PFSK-1 (cell line): ENCODE results near the gene ABCC9.

Experiments used
- FOXP2 ChIP-seq: optimal IDR thresholded peaks from 2 replicates; pipeline ENCODE3; 2011; ENCODE audit warnings: borderline replicate concordance, control low read depth, inconsistent platforms; ENCODE audit not compliant: insufficient read depth; ENCODE audit errors: extremely low read length, extremely low read depth
- POLR2AphosphoS5 ChIP-seq: IDR thresholded peaks from 2 replicates; pipeline ENCODE4 v1.6.1; 2012; ENCODE audit warnings: low read depth, mild to moderate bottlenecking, control low read depth, low read length, moderate library complexity
- REST ChIP-seq, 2 experiments: IDR thresholded peaks; 2 replicates each; pipeline versions ENCODE4 v1.6.1 to v1.8.0; 2011 to 2012; ENCODE audit warnings: low read depth in 2 of 2, low read length in 2 of 2, control low read depth in 1 of 2, inconsistent platforms in 1 of 2, mild to moderate bottlenecking in 1 of 2, moderate library complexity in 1 of 2; ENCODE audit not compliant: insufficient read depth in 1 of 2
- SIN3A ChIP-seq: IDR thresholded peaks from 2 replicates; pipeline ENCODE4 v1.6.1; 2012; ENCODE audit warnings: mild to moderate bottlenecking, low read length, moderate library complexity, borderline replicate concordance; ENCODE audit not compliant: insufficient read depth
- TAF1 ChIP-seq: IDR thresholded peaks from 2 replicates; pipeline ENCODE4 v1.6.1; 2012; ENCODE audit warnings: low read length, control low read depth, borderline replicate concordance; ENCODE audit not compliant: insufficient read depth

ABCC9 gene

GRCh38 chr12:21814814-21815213 is 126.4 kb downstream of the ABCC9 start:
- TF ChIP-seq POLR2AphosphoS5: no peak
- no peak for TF ChIP-seq TAF1

- TF ChIP-seq TAF1 (no peak), FOXP2 (no peak), POLR2AphosphoS5 (no peak), SIN3A (no peak), REST (IDR thresholded peaks at IDR 0.05; ENCODE audit: insufficient read depth in 1 of 2, low read depth in 2 of 2, low read length in 2 of 2) (no peak)
Observed at GRCh38 chr12:21814327-21814726, 126.9 kb downstream of the ABCC9 start.

GRCh38 chr12:21813751-21814150 is 127.5 kb downstream of the ABCC9 start:
- TF ChIP-seq TAF1 (no peak), FOXP2 (no peak), REST (IDR thresholded peaks at IDR 0.05; ENCODE audit: insufficient read depth in 1 of 2, low read depth in 2 of 2, low read length in 2 of 2) (no peak), POLR2AphosphoS5 (no peak), SIN3A (no peak)

- TF ChIP-seq TAF1: no peak
- no peak for TF ChIP-seq SIN3A
- no peak for TF ChIP-seq REST (IDR thresholded peaks at IDR 0.05; ENCODE audit: insufficient read depth in 1 of 2, low read depth in 2 of 2, low read length in 2 of 2)
- no peak for TF ChIP-seq POLR2AphosphoS5
- TF ChIP-seq FOXP2: no peak
Observed at GRCh38 chr12:21813125-21813524, 128.1 kb downstream of the ABCC9 start.

- no peak for TF ChIP-seq SIN3A
- TF ChIP-seq POLR2AphosphoS5: no peak
- TF ChIP-seq TAF1: no peak
- TF ChIP-seq FOXP2: no peak
- no peak for TF ChIP-seq REST (IDR thresholded peaks at IDR 0.05; ENCODE audit: insufficient read depth in 1 of 2, low read depth in 2 of 2, low read length in 2 of 2)
Observed at GRCh38 chr12:21809100-21809499, 132.1 kb downstream of the ABCC9 start.

- no peak for TF ChIP-seq SIN3A
- no peak for TF ChIP-seq FOXP2
- TF ChIP-seq POLR2AphosphoS5: no peak
- no peak for TF ChIP-seq TAF1
- TF ChIP-seq REST (IDR thresholded peaks at IDR 0.05; ENCODE audit: insufficient read depth in 1 of 2, low read depth in 2 of 2, low read length in 2 of 2): no peak
Observed at GRCh38 chr12:21806255-21806654, 135.0 kb downstream of the ABCC9 start.
